PC-9 (cell line): ENCODE measurements around the gene SNX2.

Source experiments
- CTCF ChIP-seq: fragments of 200-600 bp; sonication (generic); conservative IDR thresholded peaks from 2 replicates; pipeline ENCODE4 v1.6.1; 2017; ENCODE audit warnings: mixed run types, antibody characterized with exemption, mild to moderate bottlenecking, moderate library complexity
- EZH2 ChIP-seq: fragments of 200-600 bp; sonication (generic); IDR thresholded peaks from 2 replicates; pipeline ENCODE4 v1.8.0; 2017; ENCODE audit warnings: antibody characterized with exemption, low read depth

- TF ChIP-seq CTCF (no peak), EZH2 (no peak)
Measured at GRCh38 chr5:122871661-122872060, 96.8 kb downstream of the SNX2 start.
